ENCODE data around the gene DACT2. TPM values are rescaled to one million over a fixed set of nuclear protein-coding genes. Genes with fewer than 3 reads are reported as not detected.

Gene DACT2
- total and polyA plus RNA-seq, 2 of the 8 experiments (the other 6 are each of a cell fraction or from before 2014, with no cell fraction given), result 2.9 to 3.1 TPM

DNA sequence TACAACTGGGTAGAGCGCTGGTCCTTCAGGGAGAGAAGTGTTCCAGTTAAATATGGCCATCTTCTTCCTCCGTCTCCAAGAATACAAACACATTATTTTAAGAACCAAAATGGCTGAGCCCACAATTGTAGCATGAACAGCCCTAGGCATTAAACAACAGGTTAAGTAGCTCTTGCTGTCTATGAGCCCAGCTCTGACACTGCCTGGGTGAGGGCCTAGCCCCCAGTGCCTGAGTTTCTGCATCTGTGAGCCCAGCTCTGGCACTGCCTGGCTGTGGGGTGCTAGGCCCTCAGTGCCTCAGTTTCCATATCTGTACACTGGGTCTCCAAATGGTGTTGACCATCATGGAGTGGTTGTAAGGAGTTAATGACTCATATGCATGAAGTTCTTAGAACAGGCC, 24.8 kb upstream of the DACT2 start:
- H3K9ac ChIP-seq (replicated peaks in 1 of 4; ENCODE audit: extremely low read depth in 1 of 4, low read depth in 3 of 4, low read length in 3 of 4), result no peak overlapping the region
- no peak overlapping the region for H2AK5ac ChIP-seq (ENCODE audit: low read depth, low read length)
- H2BK20ac ChIP-seq (ENCODE audit: low read length), result no peak overlapping the region
- no peaks in the 10 kb centered on the region for H3K9me3 ChIP-seq (ENCODE audit: insufficient read depth in 2 of 2, low read depth in 1 of 2, low read length in 1 of 2)
- H3K27me3 ChIP-seq (replicated peaks in 1 of 4; ENCODE audit: control insufficient read depth in 3 of 4, extremely low read depth in 1 of 4, insufficient read depth in 3 of 4, low read length in 3 of 4), result no peaks in the 10 kb centered on the region; a peak in 1 of 7 replicates
- H3K18ac ChIP-seq (ENCODE audit: extremely low read depth, low read length), result no peak overlapping the region
- peak overlapping the region; percentile 85 for H3K4ac ChIP-seq (replicated peaks; ENCODE audit: insufficient read length, low read depth, low read length)
- H4K91ac ChIP-seq (replicated peaks; ENCODE audit: insufficient read length, low read length), result no peak overlapping the region
- H3K36me3 ChIP-seq (ENCODE audit: control insufficient read depth in 2 of 4, insufficient read depth in 4 of 4, low read length in 3 of 4), result no peaks in the 10 kb centered on the region
- H3K56ac ChIP-seq (replicated peaks; ENCODE audit: insufficient read length, low read depth, low read length), result no peak overlapping the region
- H3K23ac ChIP-seq (ENCODE audit: insufficient read length), result no peak overlapping the region
- H3K14ac ChIP-seq (ENCODE audit: insufficient read length), result no peak overlapping the region
- H3K79me1 ChIP-seq (ENCODE audit: low read depth, low read length), result no peaks in the 10 kb centered on the region
- H2BK15ac ChIP-seq (ENCODE audit: low read length), result no peak overlapping the region
- ChIA-PET CTCF (ENCODE audit: partially characterized antibody) (interaction anchor here (1.1 to 4.6 kb wide), 4 partner anchors 11 to 146 kb away, joined by 3 to 23 read pairs (median 6); no protein-coding TSS in a partner anchor), POLR2A (ENCODE audit: partially characterized antibody) (interaction anchor here (2.4 kb wide), 1 partner anchor 18 kb away, joined by 7 read pairs; no protein-coding TSS in a partner anchor)
- no peaks in the 10 kb centered on the region for H4K20me1 ChIP-seq (replicated peaks in 1 of 2; ENCODE audit: control insufficient read depth in 1 of 2, insufficient read depth in 2 of 2, low read length in 2 of 2)
- H2BK120ac ChIP-seq (replicated peaks; ENCODE audit: low read depth, low read length), result no peak overlapping the region
- no peak overlapping the region for H2AFZ ChIP-seq (ENCODE audit: low read length)
- H3K27ac ChIP-seq (ENCODE audit: low read depth, low read length), result no peak overlapping the region
- H4K8ac ChIP-seq (ENCODE audit: extremely low read depth, insufficient read depth, low read length), result no peak overlapping the region
- no peak for DNase-seq (ENCODE audit: low read depth in 1 of 2, low spot score in 2 of 2)
- H4K5ac ChIP-seq (ENCODE audit: insufficient read length, low read depth, low read length), result no peak overlapping the region
- H3K79me2 ChIP-seq (ENCODE audit: control insufficient read depth in 1 of 2, insufficient read depth in 2 of 2, low read length in 2 of 2), result no peaks in the 10 kb centered on the region
- no peak for FAIRE-seq
- no peak overlapping the region for H2BK5ac ChIP-seq (ENCODE audit: low read depth, low read length)
- no peak overlapping the region for H2BK12ac ChIP-seq (ENCODE audit: low read depth, low read length)
- H3K4me3 ChIP-seq (ENCODE audit: extremely low read depth in 1 of 4, insufficient read depth in 2 of 4, low read depth in 3 of 4, low read length in 4 of 4), result no peak overlapping the region
- peaks cover 0 to 3% (median 0%) of the 10 kb centered on the region in 4 experiments; a peak in 1 of 7 replicates for H3K4me1 ChIP-seq (replicated peaks in 1 of 4; ENCODE audit: control insufficient read depth in 3 of 4, insufficient read depth in 4 of 4, low read length in 3 of 4)
- H3K4me2 ChIP-seq (ENCODE audit: insufficient read depth in 1 of 2, low read depth in 2 of 2, low read length in 2 of 2), result no peak overlapping the region
- no peaks in the 10 kb centered on the region for H3K23me2 ChIP-seq (ENCODE audit: low read depth, low read length)
- WGBS, 2 experiments (ENCODE audit: extremely low coverage in 1 of 2, insufficient coverage in 1 of 2, insufficient read length in 1 of 2, insufficient replicate concordance in 2 of 2, low coverage in 1 of 2, low lambda C conversion rate in 2 of 2, missing lambda C conversion rate in 1 of 2), result 83% methylated on average over 2 of the region's 2 CpGs; no CpG with 5 or more reads in 1 of the 2 experiments
- TF ChIP-seq TAF7 (optimal IDR thresholded peaks at IDR 0.05; ENCODE audit: borderline replicate concordance, low read depth, low read length), result no peak
- TF ChIP-seq YY1 (IDR thresholded peaks at IDR 0.05; ENCODE audit: low read depth, low read length), result no peak
- TF ChIP-seq SAP30 (IDR thresholded peaks at IDR 0.05; ENCODE audit: insufficient read depth, insufficient replicate concordance, low read length), result no peak
- TF ChIP-seq SIX5 (IDR thresholded peaks at IDR 0.05; ENCODE audit: low read depth, low read length), result no peak
- no peak for TF ChIP-seq PHF8 (conservative IDR thresholded peaks at IDR 0.05; ENCODE audit: low read depth, low read length)
- TF ChIP-seq RNF2 (IDR thresholded peaks at IDR 0.05; ENCODE audit: borderline replicate concordance, low read depth, low read length, missing control alignments, poor library complexity, severe bottlenecking), result no peak
- no peak for TF ChIP-seq HDAC2 (IDR thresholded peaks at IDR 0.05; ENCODE audit: borderline replicate concordance in 1 of 2, low read depth in 2 of 2, low read length in 2 of 2)
- TF ChIP-seq SP4 (IDR thresholded peaks at IDR 0.05; ENCODE audit: low read length), result no peak
- TF ChIP-seq SRF (IDR thresholded peaks at IDR 0.05; ENCODE audit: low read depth, low read length), result no peak
- TF ChIP-seq KDM4A (IDR thresholded peaks at IDR 0.05; ENCODE audit: low read depth, low read length, severe bottlenecking), result no peak
- TF ChIP-seq SIRT6 (IDR thresholded peaks at IDR 0.05; ENCODE audit: low read length), result no peak
- TF ChIP-seq GTF2F1 (IDR thresholded peaks at IDR 0.05; ENCODE audit: borderline replicate concordance, low read depth, low read length), result no peak
- TF ChIP-seq EZH2 (IDR thresholded peaks at IDR 0.05; ENCODE audit: low read depth, low read length, severe bottlenecking), result no peak
- no peak for TF ChIP-seq CREB1 (IDR thresholded peaks at IDR 0.05)
